ENCODE results near the gene TCEA2. TPM values are rescaled to one million over a fixed set of nuclear protein-coding genes. Genes with fewer than 3 reads are reported as not detected.

Gene TCEA2
- total RNA-seq, 1 donor from 2014 or later: 123 TPM

DNA sequence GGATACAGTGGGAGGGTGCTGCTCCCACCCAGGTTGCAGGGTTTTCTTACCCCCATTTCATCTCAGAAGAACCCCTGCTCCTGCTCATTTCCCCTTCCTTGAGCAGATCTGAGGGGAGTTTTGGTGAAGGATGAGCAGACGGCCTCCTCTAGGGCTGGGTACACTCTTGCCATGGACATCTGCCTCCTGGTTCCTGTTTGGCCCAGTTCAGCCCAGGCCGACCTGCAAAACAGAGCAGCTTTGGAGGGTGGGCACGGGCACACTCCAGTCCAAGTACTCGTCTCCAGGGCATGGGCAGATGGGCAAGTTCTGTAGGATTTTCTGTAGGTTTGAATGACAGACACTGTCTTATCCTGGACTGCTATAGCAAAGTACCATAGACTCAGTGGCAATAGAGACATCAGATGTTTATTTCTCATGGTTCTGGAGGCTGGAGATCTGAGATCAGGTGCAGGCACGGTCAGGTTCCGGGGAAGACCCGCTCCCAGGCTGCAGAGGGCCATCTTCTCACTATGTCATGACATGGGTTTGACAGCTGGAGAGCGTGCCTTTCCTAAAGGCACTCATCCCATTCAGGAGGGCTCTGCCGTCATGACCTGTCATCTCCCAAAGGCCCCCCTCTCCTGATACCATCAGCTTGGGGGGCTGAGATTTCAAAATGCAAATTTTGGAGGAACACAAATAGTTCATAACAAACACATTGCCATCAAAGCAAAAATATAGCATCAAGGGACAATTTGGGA, 38.1 kb downstream of the TCEA2 start:
- H3K27me3 Mint-ChIP-seq (ENCODE audit: unreplicated experiment): peaks cover 14% of the 10 kb centered on the region
- TF ChIP-seq, protein P1, sequence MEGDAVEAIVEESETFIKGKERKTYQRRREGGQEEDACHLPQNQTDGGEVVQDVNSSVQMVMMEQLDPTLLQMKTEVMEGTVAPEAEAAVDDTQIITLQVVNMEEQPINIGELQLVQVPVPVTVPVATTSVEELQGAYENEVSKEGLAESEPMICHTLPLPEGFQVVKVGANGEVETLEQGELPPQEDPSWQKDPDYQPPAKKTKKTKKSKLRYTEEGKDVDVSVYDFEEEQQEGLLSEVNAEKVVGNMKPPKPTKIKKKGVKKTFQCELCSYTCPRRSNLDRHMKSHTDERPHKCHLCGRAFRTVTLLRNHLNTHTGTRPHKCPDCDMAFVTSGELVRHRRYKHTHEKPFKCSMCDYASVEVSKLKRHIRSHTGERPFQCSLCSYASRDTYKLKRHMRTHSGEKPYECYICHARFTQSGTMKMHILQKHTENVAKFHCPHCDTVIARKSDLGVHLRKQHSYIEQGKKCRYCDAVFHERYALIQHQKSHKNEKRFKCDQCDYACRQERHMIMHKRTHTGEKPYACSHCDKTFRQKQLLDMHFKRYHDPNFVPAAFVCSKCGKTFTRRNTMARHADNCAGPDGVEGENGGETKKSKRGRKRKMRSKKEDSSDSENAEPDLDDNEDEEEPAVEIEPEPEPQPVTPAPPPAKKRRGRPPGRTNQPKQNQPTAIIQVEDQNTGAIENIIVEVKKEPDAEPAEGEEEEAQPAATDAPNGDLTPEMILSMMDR (IDR thresholded peaks at IDR 0.05; ENCODE audit: unreplicated experiment): no peak
- peak overlapping the region; percentile 76 for H3K4me3 Mint-ChIP-seq (ENCODE audit: unreplicated experiment)
- DNase-seq (ENCODE audit: low spot score): no peak
- H3K36me3 Mint-ChIP-seq (ENCODE audit: low read depth, unreplicated experiment): peaks cover 9% of the 10 kb centered on the region
- no peak overlapping the region for H3K27ac Mint-ChIP-seq (ENCODE audit: unreplicated experiment)
- peaks cover 3% of the 10 kb centered on the region for H3K4me1 Mint-ChIP-seq (ENCODE audit: unreplicated experiment)
- peaks cover 5% of the 10 kb centered on the region for H3K9me3 Mint-ChIP-seq (ENCODE audit: unreplicated experiment)

DNA sequence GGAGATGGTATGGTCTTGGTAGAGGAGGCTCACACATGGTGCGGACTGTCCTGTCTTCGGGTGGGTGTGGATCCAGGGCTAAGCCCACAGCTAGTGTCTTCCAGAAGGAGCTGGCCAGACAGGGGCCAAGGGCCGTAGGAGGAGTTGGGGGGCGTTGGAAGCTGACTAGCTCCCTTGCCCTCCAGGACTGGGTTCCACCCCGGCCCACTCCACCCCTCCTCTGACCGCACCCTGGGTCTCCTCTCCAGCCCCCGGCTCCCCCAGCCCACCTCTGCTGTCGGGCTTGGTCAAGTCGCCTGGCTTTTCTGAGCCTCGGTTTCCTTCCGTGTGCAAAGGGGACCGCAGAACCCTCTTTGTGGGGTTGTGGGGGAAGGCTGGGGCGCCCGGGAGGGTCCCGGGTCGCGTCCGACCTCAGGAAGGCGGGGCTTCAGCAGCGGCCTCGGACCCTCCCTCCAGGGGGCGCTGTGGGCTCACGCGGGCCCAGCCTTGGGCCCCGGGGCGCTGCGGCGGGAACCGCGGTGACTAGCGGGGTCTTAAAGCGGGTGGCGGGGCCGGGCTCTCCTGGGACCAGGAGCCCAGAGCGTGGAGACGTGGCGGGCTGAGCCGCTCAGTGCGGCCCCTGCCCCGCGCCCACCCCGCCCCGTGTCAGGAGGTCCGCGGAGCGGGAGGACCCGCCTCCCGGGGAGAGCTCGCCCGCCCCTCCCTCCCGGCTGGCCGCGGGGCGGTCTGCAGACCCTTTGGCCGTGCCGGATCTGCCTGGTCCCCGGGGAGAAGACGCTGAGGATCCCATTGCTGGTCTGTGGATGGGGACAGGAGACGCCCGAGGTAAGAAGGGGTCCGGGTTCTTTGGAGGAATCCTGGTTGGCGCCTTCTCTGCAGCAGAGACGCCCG, 39.0 kb downstream of the TCEA2 start:
- peaks cover 1% of the 10 kb centered on the region for H3K36me3 Mint-ChIP-seq (ENCODE audit: low read depth, unreplicated experiment)
- peaks cover 8% of the 10 kb centered on the region for H3K27me3 Mint-ChIP-seq (ENCODE audit: unreplicated experiment)
- peak overlapping the region; percentile 76 for H3K4me3 Mint-ChIP-seq (ENCODE audit: unreplicated experiment)
- peak; percentile 79 for DNase-seq (ENCODE audit: low spot score)
- no peaks in the 10 kb centered on the region for H3K4me1 Mint-ChIP-seq (ENCODE audit: unreplicated experiment)
- TF ChIP-seq, protein P1 (IDR thresholded peaks at IDR 0.05; ENCODE audit: unreplicated experiment): peak; percentile 98
- H3K9me3 Mint-ChIP-seq (ENCODE audit: unreplicated experiment): peaks cover under 1% of the 10 kb centered on the region
- no peak overlapping the region for H3K27ac Mint-ChIP-seq (ENCODE audit: unreplicated experiment)

DNA sequence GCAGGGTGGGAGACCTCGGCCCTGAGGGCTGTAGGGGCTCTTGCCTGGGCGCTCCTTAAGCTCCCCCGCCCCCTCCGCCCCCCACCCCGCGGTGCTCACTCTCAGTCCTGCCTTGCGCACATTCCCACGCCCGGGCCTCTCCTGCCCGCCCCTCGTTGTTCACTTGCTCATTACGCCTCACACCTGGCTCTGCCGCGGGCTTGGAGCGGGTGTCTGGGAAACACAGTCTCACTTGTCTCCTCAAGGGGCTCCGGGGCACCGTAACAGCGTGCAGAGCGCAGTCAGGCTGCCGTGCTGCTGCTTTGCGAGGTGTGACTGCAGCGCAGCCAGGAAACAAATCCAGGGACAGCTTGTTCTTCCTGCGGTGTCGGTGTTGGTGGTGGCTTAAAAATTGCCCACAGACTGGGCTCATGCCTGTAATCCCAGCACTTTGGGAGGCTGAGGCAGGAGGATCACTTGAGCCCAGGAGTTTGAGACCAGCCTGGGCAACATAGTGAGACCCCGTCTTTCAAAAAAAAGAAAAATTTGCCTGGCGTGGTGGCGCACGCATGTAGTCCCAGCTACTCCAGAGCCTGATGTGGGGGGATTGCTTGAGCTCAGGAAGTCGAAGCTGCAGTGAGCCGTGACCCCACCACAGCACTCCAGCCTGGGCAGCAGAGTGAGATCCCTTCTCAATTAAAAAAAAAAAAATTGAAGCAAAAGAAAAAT, 39.8 kb downstream of the TCEA2 start:
- Mint-ChIP-seq H3K9me3 (ENCODE audit: unreplicated experiment) (no peaks in the 10 kb centered on the region), H3K27me3 (ENCODE audit: unreplicated experiment) (peaks cover 8% of the 10 kb centered on the region), H3K36me3 (ENCODE audit: low read depth, unreplicated experiment) (no peaks in the 10 kb centered on the region), H3K4me1 (ENCODE audit: unreplicated experiment) (no peaks in the 10 kb centered on the region), H3K27ac (ENCODE audit: unreplicated experiment) (no peak overlapping the region), H3K4me3 (ENCODE audit: unreplicated experiment) (peak overlapping the region; percentile 67)
- TF ChIP-seq, protein P1 (IDR thresholded peaks at IDR 0.05; ENCODE audit: unreplicated experiment): no peak
- no peak for DNase-seq (ENCODE audit: low spot score)

DNA sequence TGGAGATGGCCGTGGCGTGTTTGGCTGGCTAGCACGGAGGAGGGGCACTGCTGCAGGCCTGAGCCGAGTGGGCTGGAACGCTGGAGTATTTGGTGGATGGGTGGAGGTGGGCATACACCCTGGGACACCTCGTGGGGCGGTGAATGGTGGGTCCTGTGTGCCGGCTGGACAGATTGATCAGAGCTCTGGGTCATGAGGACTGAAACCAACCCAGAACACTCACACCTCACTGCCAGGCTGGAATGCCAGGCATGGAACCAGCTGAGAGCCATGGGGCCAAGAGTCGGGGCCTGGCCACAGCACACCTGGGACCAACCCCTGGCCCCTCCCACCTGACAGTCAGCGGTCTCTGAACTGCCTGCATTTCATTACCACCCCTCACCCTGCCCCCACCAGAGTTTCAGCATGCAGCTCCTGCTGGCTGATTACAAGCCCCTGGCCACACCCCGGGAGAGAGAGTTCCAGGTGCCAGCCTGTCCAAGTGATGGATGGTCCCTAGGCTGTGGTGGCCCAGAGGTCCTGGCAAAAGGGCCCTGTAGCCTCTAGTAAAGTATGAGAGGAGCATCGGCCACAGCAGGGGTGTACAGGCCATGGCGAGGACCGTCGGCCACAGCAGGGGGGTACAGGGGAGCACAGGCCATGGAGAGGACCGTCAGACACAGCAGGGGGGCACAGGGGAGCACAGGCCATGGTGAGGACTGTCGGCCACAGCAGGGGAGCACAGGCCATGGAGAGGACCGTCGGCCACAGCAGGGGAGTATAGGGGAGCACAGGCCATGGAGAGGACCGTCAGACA, 41.1 kb downstream of the TCEA2 start:
- Mint-ChIP-seq H3K27ac (ENCODE audit: unreplicated experiment) (no peak overlapping the region), H3K4me1 (ENCODE audit: unreplicated experiment) (no peaks in the 10 kb centered on the region), H3K9me3 (ENCODE audit: unreplicated experiment) (no peaks in the 10 kb centered on the region), H3K27me3 (ENCODE audit: unreplicated experiment) (peaks cover 8% of the 10 kb centered on the region), H3K4me3 (ENCODE audit: unreplicated experiment) (no peak overlapping the region), H3K36me3 (ENCODE audit: low read depth, unreplicated experiment) (no peaks in the 10 kb centered on the region)
- DNase-seq (ENCODE audit: low spot score): peak; percentile 2
- TF ChIP-seq, protein P1 (IDR thresholded peaks at IDR 0.05; ENCODE audit: unreplicated experiment): no peak
